Thyroid gland (tissue), 4 donors: ENCODE results near the gene PHLPP2. TPM values are rescaled to one million over a fixed set of nuclear protein-coding genes. Genes with fewer than 3 reads are reported as not detected.

ENCODE experiments used
- DNase-seq, 2 donors: peaks; one replicate each; pipeline ENCODE4 v3.0.0-alpha.2; 2019
- H3K27ac ChIP-seq, 3 donors: fragments of 200-600 bp; sonication (generic); 1 replicate in 2 of 3; 2 replicates in 1 of 3; pipeline ENCODE4 v1.5.1; 2016 to 2019; ENCODE audit warnings: mild to moderate bottlenecking in 1 of 3, moderate library complexity in 1 of 3
- H3K27me3 ChIP-seq: fragments of 200-600 bp; sonication (generic); one replicate; pipeline ENCODE4 v1.5.1; 2019
- H3K36me3 ChIP-seq, 2 donors: fragments of 200-600 bp; sonication (generic); one replicate each; pipeline ENCODE4 v1.5.1; 2016 to 2019
- H3K4me1 ChIP-seq, 2 donors: fragments of 200-600 bp; sonication (generic); one replicate each; pipeline ENCODE4 v1.5.1; 2017 to 2019
- H3K4me3 ChIP-seq, 3 donors: fragments of 200-600 bp; sonication (generic); replicated peaks in 1 of 3; 1 replicate in 2 of 3; 2 replicates in 1 of 3; pipeline ENCODE4 v1.5.1; 2016; ENCODE audit warnings: mild to moderate bottlenecking in 1 of 3
- H3K9me3 ChIP-seq: fragments of 200-600 bp; sonication (generic); one replicate; pipeline ENCODE4 v1.5.1; 2017
- CTCF ChIP-seq, 6 experiments: fragments of 200-600 bp in 3 of 6; fragments of 450-650 bp in 3 of 6; sonication (generic) in 3 of 6; IDR thresholded peaks; one replicate each; pipeline ENCODE4 v1.5.1; 2016 to 2019; ENCODE audit warnings: antibody characterized with exemption in 6 of 6, mild to moderate bottlenecking in 2 of 6, inconsistent platforms in 1 of 6, moderate library complexity in 1 of 6
- POLR2A ChIP-seq, 2 donors: fragments of 450-650 bp; IDR thresholded peaks; one replicate each; pipeline ENCODE4 v1.6.1; 2017; ENCODE audit warnings: antibody characterized with exemption in 2 of 2, mild to moderate bottlenecking in 2 of 2, moderate library complexity in 1 of 2
- WGBS, 2 donors: methylation state at CpG; one replicate each; pipeline ENCODE4 v1.1.5; 2017; 5-methylcytosine and 5-hydroxymethylcytosine counted together
- intact Hi-C: fragments of 100-400 bp; cut with DNase I; formaldehyde crosslinking; loops from one replicate; pipeline ENCODE4 v1.15.1; 2023
- total RNA-seq, 4 donors: library from RNA; depleted of rRNA; stranded (reverse); fragments of >200 nt; gene quantifications; one replicate each; pipeline ENCODE4 v1.2.3, GENCODE V29; 2016

The PHLPP2 gene
- total RNA-seq, 4 donors from 2014 or later, result 17.7 to 36.9 (median 21.8) TPM

GRCh38 chr16:71675380-71675779, 49.1 kb downstream of the PHLPP2 start:
- Histone ChIP-seq H3K9me3 (no peaks in the 10 kb centered on the region), H3K4me1 (no peaks in the 10 kb centered on the region), H3K4me3 (no peak overlapping the region), H3K36me3 (peaks cover 33 to 47% of the 10 kb centered on the region in 2 donors), H3K27me3 (no peaks in the 10 kb centered on the region), H3K27ac (no peak overlapping the region)
- intact Hi-C loops, result no loop called here
- no peak for DNase-seq
- WGBS, 2 donors, result 95% methylated on average over 3 of the region's 3 CpGs
- TF ChIP-seq CTCF (IDR thresholded peaks at IDR 0.05), result no peak
- TF ChIP-seq POLR2A (IDR thresholded peaks at IDR 0.05), result no peak

DNA sequence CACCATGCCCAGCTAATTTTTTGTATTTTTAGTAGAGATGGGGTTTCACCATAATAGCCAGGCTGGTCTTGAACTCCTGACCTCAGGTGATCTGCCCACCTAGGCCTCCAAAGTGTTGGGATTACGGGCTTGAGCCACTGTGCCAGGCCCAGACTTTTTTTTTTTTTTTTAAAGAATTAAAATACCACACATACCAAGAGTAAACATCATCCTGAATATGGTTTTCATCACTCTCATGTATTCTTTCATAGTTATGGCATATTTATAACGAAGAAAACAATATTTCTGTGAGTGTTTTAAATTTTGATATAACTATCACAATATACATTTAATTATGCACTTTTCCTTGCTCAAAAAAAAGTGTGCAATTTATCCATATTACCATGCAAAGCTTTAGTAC, 50.3 kb downstream of the PHLPP2 start:
- WGBS, 2 donors, result 94 to 99% methylated on average over 2 of the region's 2 CpGs
- no peak for TF ChIP-seq CTCF (IDR thresholded peaks at IDR 0.05)
- no peak for TF ChIP-seq POLR2A (IDR thresholded peaks at IDR 0.05)
- H3K27me3 ChIP-seq, result no peaks in the 10 kb centered on the region
- H3K4me3 ChIP-seq, result no peak overlapping the region
- no peak for DNase-seq
- H3K27ac ChIP-seq, result no peak overlapping the region
- intact Hi-C loops, result no loop called here
- no peaks in the 10 kb centered on the region for H3K9me3 ChIP-seq
- peaks cover 35 to 51% of the 10 kb centered on the region in 2 donors for H3K36me3 ChIP-seq
- no peaks in the 10 kb centered on the region for H3K4me1 ChIP-seq

DNA sequence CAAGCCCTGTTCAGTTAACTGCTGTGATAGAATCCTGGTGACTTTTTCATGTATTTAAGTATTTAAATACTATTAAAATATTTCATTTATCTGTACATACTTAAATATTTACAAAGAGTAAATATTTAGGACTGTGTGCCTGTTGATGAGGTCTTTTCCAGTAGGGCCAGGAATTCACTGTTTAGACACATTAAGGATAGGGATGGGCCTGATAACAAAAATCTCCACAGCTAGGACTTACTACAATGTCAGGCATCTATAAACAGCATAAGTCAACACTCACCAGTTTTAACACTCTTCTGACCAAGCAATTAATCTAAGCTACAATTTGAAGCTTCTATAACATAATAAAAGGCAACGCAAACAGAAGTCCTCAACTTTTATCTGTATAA, 50.9 kb downstream of the PHLPP2 start:
- TF ChIP-seq POLR2A (IDR thresholded peaks at IDR 0.05) (no peak), CTCF (IDR thresholded peaks at IDR 0.05) (no peak)
- Histone ChIP-seq H3K9me3 (no peaks in the 10 kb centered on the region), H3K4me3 (no peak overlapping the region), H3K4me1 (no peaks in the 10 kb centered on the region), H3K27ac (no peak overlapping the region), H3K27me3 (no peaks in the 10 kb centered on the region), H3K36me3 (peaks cover 37 to 45% of the 10 kb centered on the region in 2 donors)
- no peak for DNase-seq
- WGBS, 2 donors, result 98 to 100% methylated on average over 1 of the region's 1 CpG
- intact Hi-C loops, result no loop called here

- 96 to 97% methylated on average over 5 of the region's 5 CpGs for WGBS, 2 donors
- Histone ChIP-seq H3K4me3 (no peak overlapping the region), H3K27me3 (no peaks in the 10 kb centered on the region), H3K4me1 (no peaks in the 10 kb centered on the region), H3K36me3 (peaks cover 34 to 42% of the 10 kb centered on the region in 2 donors), H3K27ac (no peak overlapping the region), H3K9me3 (no peaks in the 10 kb centered on the region)
- intact Hi-C loops, result no loop called here
- DNase-seq, result no peak
- TF ChIP-seq CTCF (IDR thresholded peaks at IDR 0.05), result no peak
- TF ChIP-seq POLR2A (IDR thresholded peaks at IDR 0.05), result no peak
Observed at GRCh38 chr16:71672803-71673581, 51.5 kb downstream of the PHLPP2 start.

DNA sequence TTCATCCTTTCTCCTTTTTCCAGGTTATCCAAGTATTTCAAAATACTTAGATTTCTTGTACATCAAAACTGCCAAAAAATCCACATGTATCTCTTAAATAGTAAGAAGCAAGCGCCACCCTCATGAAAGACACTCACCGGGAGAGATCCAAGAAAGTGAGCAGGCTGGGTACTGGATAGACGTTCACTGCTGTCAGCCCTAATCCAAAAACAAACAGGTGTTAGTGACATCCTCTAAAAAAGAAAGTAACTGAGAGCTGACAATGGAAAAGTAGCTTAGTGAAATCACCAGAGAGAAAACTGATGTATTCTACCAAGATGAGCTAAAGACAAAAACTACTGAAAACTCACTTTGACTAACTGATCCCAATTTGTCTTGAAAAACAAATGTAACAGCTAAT, 52.4 kb downstream of the PHLPP2 start:
- no peak overlapping the region for H3K27ac ChIP-seq
- H3K36me3 ChIP-seq, result peaks cover 34 to 45% of the 10 kb centered on the region in 2 donors
- H3K9me3 ChIP-seq, result no peaks in the 10 kb centered on the region
- no peaks in the 10 kb centered on the region for H3K4me1 ChIP-seq
- intact Hi-C loops, result no loop called here
- no peak overlapping the region for H3K4me3 ChIP-seq
- 83 to 91% methylated on average over 3 of the region's 3 CpGs for WGBS, 2 donors
- DNase-seq, result no peak
- H3K27me3 ChIP-seq, result no peaks in the 10 kb centered on the region
- TF ChIP-seq POLR2A (IDR thresholded peaks at IDR 0.05) (no peak), CTCF (IDR thresholded peaks at IDR 0.05) (no peak)
